Activated CD4-positive, alpha-beta T cell treated with anti-CD3 and anti-CD28 coated beads, Interleukin-2, amount 10 ng/mL, durations not matched to agents 7 days and 5 days (primary cell): Measurements from ENCODE around the gene TNS4. TPM values are rescaled to one million over a fixed set of nuclear protein-coding genes. Genes with fewer than 3 reads are reported as not detected.

Experiments
- CTCF ChIA-PET: fragments of 350-600 bp; sonication (Branson Sonifier 250); formaldehyde crosslinking; loops from one replicate; lab custom pipeline; 2021; ENCODE audit warnings: antibody characterized with exemption; lab: Charles Lee
- POLR2A ChIA-PET: fragments of 350-600 bp; sonication (Branson Sonifier 250); formaldehyde crosslinking; loops from one replicate; lab custom pipeline; 2021; ENCODE audit warnings: antibody characterized with exemption; lab: Charles Lee
- DNase-seq: peaks from one replicate; pipeline ENCODE4 v3.0.0-alpha.2; 2020
- H3K27ac Mint-ChIP-seq: one replicate; pipeline ENCODE4 v1.8.0; 2021; ENCODE audit warnings: mild to moderate bottlenecking, moderate library complexity, mixed read lengths
- H3K27me3 Mint-ChIP-seq: one replicate; pipeline ENCODE4 v1.8.0; 2021; ENCODE audit warnings: mixed read lengths
- H3K36me3 Mint-ChIP-seq: one replicate; pipeline ENCODE4 v1.8.0; 2021; ENCODE audit warnings: low read depth, mixed read lengths
- H3K4me1 Mint-ChIP-seq: one replicate; pipeline ENCODE4 v1.8.0; 2021; ENCODE audit warnings: mixed read lengths
- H3K4me3 Mint-ChIP-seq: one replicate; pipeline ENCODE4 v1.8.0; 2021; ENCODE audit warnings: mild to moderate bottlenecking, moderate library complexity, mixed read lengths
- H3K9me3 Mint-ChIP-seq: one replicate; pipeline ENCODE4 v1.8.0; 2021; ENCODE audit warnings: mixed read lengths
- total RNA-seq, 2 experiments: library from RNA; stranded (reverse); gene quantifications; one replicate each; pipeline ENCODE4 v1.2.3, GENCODE V29; 2021

TNS4 gene
- total RNA-seq, 2 experiments from 2014 or later = 3.5 to 3.7 TPM

DNA sequence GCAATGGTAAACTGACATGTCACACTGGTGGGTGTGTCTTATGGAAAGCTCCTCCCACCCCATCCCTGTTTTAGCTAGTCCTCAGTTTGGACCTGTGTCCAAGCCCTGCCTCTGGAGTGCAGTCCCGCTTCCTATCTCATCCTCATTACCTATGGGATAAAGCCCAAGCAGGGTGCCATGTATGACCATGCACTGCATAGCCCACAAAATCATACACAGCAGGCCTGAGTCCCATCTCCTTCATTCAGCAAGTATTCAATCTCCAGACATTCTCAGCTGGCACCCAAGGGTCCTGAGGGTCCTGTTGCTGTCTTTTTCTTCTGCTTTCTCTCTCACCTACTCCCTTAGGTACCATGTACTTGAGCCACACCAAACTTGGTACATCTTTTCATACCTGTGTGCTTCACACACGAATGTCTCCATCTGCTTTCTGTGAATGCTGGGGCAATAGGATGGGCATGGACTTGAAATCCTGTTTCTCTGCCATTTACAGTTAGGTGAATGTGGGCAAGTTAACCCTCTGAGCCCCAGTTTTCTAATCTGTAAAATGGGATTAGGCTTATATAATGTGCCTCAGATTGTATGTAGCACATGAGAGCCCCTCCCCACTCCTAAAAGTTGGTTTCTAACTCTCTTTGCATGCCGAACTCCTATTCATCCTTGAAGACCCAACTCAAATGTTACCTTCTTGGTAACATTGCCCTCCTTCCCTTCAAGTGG lies 28.5 kb downstream of the TNS4 start:
- CTCF ChIA-PET = interaction anchor here (0.6 to 2.4 kb wide), 3 partner anchors 28 to 60 kb away, joined by 3 to 7 read pairs (median 3); partner anchors contain the start of gene TNS4
- H3K36me3 Mint-ChIP-seq = peaks cover 4% of the 10 kb centered on the region
- DNase-seq = no peak
- H3K4me1 Mint-ChIP-seq = peaks cover 29% of the 10 kb centered on the region
- no peak overlapping the region for H3K4me3 Mint-ChIP-seq
- H3K27ac Mint-ChIP-seq = peak overlapping the region; percentile 3
- H3K27me3 Mint-ChIP-seq = no peaks in the 10 kb centered on the region
- POLR2A ChIA-PET = interaction anchor here (0.7 kb wide), 1 partner anchor 60 kb away, joined by 4 read pairs; no protein-coding TSS in a partner anchor
- no peaks in the 10 kb centered on the region for H3K9me3 Mint-ChIP-seq

DNA sequence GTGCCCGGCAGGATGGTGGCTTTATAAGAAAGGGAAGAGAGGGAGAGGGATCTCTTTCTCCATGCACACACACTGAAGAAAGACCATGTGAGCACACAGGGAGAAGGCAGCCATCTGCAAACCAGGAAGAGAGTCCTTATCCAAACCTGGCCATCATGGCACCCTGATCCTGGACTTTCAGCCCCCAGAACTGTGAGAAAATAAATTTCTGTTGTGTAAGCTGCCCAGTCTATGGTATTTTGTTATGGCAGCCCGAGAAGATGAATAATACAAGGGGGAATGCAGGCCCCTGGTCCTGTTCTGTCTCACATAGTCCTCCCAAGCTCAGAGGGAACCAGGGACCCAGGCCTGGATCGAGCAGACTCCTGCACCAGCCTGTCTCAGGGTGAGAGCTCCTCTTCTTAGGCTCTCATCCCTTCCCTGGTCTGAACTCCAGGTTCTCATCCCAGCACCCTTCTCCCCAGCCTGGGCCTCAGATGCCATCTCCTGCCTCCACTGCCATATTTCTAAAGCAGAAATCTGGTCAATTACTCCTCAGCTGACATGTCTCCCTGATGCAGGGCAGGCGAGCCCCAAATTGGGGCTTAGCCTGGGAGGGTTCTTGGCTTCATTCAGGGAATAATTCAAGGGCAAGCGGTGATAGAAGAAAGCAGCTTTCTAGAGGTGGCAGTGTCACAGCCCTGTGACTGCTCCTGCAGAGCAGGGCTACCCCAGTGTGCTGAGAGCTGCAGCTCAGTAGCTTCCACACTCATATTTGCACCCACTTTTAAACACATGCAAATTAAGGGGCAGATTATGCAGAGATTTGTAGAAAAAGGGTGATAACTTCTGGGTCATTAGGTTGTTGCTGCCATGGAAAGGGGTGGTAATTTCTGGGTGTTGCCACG lies 29.3 kb downstream of the TNS4 start:
- ChIA-PET CTCF (interaction anchor here (0.6 to 2.4 kb wide), 4 partner anchors 29 to 73 kb away, joined by 3 to 7 read pairs (median 4); partner anchors contain the start of gene TNS4), POLR2A (interaction anchor here (0.7 kb wide), 1 partner anchor 60 kb away, joined by 4 read pairs; no protein-coding TSS in a partner anchor)
- peaks cover 2% of the 10 kb centered on the region for H3K27me3 Mint-ChIP-seq
- H3K27ac Mint-ChIP-seq = peak overlapping the region; percentile 3
- DNase-seq = no peak
- H3K4me1 Mint-ChIP-seq = peaks cover 22% of the 10 kb centered on the region
- H3K36me3 Mint-ChIP-seq = no peaks in the 10 kb centered on the region
- no peak overlapping the region for H3K4me3 Mint-ChIP-seq
- no peaks in the 10 kb centered on the region for H3K9me3 Mint-ChIP-seq

DNA sequence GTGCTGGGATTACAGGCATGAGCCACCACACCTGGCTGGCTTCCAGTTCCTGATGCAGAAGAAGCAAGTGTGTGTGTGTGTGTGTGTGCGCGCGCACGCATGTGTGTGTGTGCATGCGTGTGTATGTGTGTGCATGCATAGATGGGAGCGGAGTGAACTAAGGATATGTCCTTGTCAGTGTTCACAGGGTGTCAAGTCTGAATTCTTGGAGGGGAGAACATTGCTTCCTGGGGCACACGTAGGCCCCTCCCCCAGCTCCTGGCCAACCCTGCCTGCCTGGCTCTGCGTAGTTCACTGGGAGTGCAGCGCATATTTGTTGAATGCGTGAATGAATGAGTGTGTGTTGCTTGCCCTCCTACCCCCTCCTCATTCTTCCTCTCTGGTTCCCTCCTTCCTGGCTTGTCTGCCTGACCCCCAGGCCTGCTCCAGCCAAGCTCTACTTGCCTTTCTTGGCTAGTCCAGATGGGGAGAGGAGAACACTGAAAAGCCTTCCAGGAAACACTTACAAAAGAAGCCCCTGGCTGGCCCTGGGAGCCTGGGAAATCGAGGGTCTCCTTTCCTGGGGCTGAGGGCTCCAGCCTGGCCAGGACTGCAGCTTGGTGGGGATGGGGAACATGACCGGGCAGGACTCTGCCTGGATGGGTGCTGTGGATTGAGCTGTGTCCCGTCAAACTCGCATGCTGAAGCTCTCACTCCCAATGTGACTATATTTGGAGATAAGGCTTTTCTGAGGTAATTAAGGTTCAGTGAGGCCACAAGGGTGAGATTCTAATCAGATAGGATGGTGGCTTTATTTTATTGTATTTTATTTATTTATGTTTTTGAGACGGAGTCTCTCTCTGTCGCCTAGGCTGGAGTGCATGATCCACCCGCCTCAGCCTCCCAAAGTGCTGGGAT lies 30.2 kb downstream of the TNS4 start:
- Mint-ChIP-seq H3K4me3 (no peak overlapping the region), H3K36me3 (no peaks in the 10 kb centered on the region), H3K27ac (no peak overlapping the region), H3K27me3 (peaks cover 8% of the 10 kb centered on the region), H3K4me1 (peaks cover 17% of the 10 kb centered on the region), H3K9me3 (no peaks in the 10 kb centered on the region)
- DNase-seq = no peak
- POLR2A ChIA-PET = interaction anchor here (0.6 kb wide), 1 partner anchor 57 kb away, joined by 6 read pairs; no protein-coding TSS in a partner anchor
- CTCF ChIA-PET = interaction anchor here (0.6 to 2.4 kb wide), 3 partner anchors 62 to 273 kb away, joined by 3 to 7 read pairs (median 4); no protein-coding TSS in a partner anchor

DNA sequence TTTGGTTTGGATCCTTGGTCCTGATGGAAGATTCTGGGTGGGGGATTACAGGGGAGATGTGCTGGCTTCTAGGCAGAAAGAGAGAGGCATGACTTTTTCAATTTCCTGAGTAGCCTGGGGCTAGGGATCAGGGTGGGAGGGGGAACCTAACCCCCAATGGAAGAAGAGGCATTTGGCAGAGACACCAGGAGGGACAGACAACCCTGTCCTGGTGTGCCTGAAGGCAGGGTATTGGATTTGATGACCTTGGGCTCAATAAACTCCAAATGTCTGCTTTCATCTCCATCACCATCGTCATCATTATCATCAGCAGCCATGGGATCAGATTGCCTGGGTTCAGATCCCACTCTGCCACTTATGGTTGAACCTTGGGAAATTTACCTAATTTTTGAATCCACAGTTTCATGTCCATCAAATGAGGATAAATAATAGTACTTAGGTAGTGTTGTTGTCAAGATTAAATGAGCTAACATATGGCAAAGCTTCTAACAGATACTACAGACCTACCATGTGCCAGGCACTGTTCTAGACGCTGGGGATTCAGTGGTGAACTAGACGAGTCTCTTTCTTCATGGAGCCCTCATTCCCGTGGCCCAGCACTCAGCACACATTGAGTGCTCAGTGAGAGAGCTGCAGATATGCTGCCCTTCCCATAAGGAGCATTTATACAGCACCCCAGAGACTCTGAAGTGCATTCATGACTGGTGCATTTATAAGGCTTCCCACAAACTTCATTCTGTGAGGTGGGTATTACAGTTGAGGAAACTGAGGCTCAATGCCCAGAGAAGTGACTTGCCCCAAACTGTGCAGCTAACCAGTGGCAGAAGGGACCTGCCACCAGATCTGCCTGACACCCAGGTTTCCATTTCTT lies 31.4 kb downstream of the TNS4 start:
- CTCF ChIA-PET = interaction anchor here (0.6 to 1.2 kb wide), 2 partner anchors 63 to 274 kb away, joined by 3 to 4 read pairs; no protein-coding TSS in a partner anchor
- Mint-ChIP-seq H3K27ac (peak overlapping the region; percentile 25), H3K27me3 (peaks cover 12% of the 10 kb centered on the region), H3K9me3 (no peaks in the 10 kb centered on the region), H3K4me1 (peaks cover 13% of the 10 kb centered on the region), H3K4me3 (no peak overlapping the region), H3K36me3 (no peaks in the 10 kb centered on the region)
- no peak for DNase-seq
- POLR2A ChIA-PET = no interaction called here

DNA sequence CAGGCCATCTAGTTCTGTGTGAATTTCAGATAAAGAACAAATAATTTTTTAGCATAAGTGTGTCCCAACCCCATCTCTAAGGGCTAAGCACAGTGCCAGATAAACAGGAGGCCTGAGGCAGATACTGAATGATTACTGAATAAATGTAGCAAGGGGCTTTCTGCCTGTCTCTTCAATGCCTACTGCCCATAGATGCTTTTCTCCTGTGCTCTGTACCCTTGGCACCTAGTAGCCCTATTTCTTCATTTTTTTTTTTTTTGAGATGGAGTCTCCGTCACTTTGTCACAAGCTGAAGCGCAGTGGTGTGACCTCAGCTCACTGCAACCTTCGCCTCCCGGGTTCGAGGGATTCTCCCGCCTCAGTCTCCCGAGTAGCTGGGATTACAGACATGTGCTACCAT lies 32.9 kb downstream of the TNS4 start:
- no peak for DNase-seq
- Mint-ChIP-seq H3K27ac (no peak overlapping the region), H3K9me3 (no peaks in the 10 kb centered on the region), H3K4me1 (peaks cover 13% of the 10 kb centered on the region), H3K36me3 (no peaks in the 10 kb centered on the region), H3K4me3 (no peak overlapping the region), H3K27me3 (peaks cover 12% of the 10 kb centered on the region)
- ChIA-PET CTCF (no interaction called here), POLR2A (interaction anchor here (0.6 kb wide), 1 partner anchor 51 kb away, joined by 5 read pairs; no protein-coding TSS in a partner anchor)

DNA sequence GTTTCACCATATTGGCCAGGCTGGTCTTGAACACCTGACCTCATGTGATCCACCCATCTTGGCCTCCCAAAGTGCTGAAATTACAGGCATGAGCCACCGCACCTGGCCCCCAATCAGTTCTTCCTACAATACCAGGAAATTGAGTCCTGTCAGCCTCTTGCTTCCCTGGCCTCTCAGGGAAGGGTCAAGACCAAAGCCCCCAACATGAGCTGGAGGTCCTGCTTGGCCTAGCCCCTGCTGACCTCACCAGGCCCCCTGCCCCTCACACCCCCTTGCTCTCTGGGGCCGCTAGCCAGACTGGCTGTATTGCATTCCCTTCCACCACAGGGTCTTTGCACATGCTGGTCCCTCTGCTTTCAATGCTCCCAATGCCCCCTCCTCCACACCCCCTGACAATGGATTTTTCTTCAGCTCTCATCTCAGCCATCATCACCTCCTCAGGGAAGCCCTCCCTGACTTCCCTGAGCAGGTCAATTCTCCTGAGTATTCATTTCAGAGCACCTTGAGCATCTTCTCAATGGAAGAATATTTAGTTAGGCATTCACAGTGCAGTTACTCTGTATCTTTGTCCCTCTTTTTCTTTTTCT lies 34.0 kb downstream of the TNS4 start:
- no peak overlapping the region for H3K4me3 Mint-ChIP-seq
- peaks cover 9% of the 10 kb centered on the region for H3K4me1 Mint-ChIP-seq
- no peaks in the 10 kb centered on the region for H3K36me3 Mint-ChIP-seq
- H3K27ac Mint-ChIP-seq = no peak overlapping the region
- no peak for DNase-seq
- H3K27me3 Mint-ChIP-seq = peaks cover 12% of the 10 kb centered on the region
- ChIA-PET CTCF (interaction anchor here (0.7 to 0.8 kb wide), 3 partner anchors 44 to 77 kb away, joined by 3 to 4 read pairs (median 3); no protein-coding TSS in a partner anchor), POLR2A (interaction anchor here (0.7 kb wide), 1 partner anchor 14 kb away, joined by 5 read pairs; no protein-coding TSS in a partner anchor)
- H3K9me3 Mint-ChIP-seq = no peaks in the 10 kb centered on the region

DNA sequence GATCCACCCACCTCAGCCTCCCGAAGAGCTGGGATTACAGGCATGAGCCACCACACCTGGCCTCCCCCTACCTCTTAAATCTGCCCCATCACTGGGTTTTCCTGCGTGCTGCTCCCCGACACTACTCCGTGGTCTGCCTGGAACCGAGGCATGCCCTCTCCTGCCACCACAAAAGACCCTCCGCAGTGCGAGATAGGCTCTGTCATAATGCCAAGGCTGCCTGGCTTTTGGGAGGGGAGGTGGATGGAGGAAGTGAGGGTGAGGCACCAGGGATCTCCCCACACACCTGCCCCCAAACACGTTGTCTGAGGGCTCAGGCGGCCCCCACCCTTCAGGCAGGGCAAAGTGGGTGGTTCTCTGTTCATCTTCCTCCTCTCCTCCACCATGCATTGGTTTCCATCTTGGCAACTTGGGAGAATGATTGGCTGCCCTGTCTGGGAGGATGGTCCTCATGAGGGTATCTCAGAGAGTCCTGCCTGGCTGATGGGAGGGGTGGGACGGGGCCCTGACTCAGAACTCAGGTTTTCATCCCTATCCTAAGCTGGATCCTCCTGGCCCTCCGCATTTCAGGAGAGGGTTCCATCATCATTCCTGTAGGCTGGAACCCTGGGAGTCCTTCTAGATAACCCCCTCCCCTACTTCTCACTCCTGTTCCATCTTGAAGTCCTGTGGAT lies 35.0 kb downstream of the TNS4 start:
- DNase-seq = no peak
- no peak overlapping the region for H3K4me3 Mint-ChIP-seq
- peaks cover 12% of the 10 kb centered on the region for H3K27me3 Mint-ChIP-seq
- H3K9me3 Mint-ChIP-seq = no peaks in the 10 kb centered on the region
- CTCF ChIA-PET = interaction anchor here (1.2 kb wide), 1 partner anchor 11 kb away, joined by 7 read pairs; no protein-coding TSS in a partner anchor
- POLR2A ChIA-PET = no interaction called here
- no peak overlapping the region for H3K27ac Mint-ChIP-seq
- peaks cover 8% of the 10 kb centered on the region for H3K4me1 Mint-ChIP-seq
- no peaks in the 10 kb centered on the region for H3K36me3 Mint-ChIP-seq

DNA sequence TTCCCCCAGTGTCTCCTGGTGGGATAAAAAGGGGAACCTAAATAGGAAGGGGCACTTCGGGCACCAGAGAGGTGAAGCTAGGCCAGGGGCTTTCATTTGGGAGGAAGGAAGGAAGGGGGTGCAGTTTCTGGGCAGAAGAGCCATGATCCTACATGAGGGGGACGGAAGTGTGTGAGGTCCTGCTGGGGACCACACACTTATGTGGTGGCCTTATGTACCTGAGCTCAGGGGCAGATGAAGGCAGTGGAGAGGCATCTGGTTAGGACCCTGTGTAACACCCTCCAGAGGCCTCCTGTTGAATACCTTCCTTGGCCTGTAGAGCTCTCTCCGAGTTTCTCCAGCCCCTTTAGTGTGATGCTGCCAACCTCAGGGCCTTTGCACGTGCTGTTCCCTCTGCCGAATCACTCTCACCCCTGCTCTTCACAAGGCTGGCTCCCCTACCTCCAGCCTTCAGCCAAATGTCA lies 37.0 kb downstream of the TNS4 start:
- peaks cover 7% of the 10 kb centered on the region for H3K4me1 Mint-ChIP-seq
- H3K27me3 Mint-ChIP-seq = peaks cover 12% of the 10 kb centered on the region
- H3K36me3 Mint-ChIP-seq = no peaks in the 10 kb centered on the region
- CTCF ChIA-PET = interaction anchor here (1.0 to 1.6 kb wide), 3 partner anchors 9 to 17 kb away, joined by 3 to 4 read pairs (median 4); no protein-coding TSS in a partner anchor
- POLR2A ChIA-PET = no interaction called here
- DNase-seq = no peak
- H3K4me3 Mint-ChIP-seq = no peak overlapping the region
- H3K27ac Mint-ChIP-seq = peak overlapping the region; percentile 28
- no peaks in the 10 kb centered on the region for H3K9me3 Mint-ChIP-seq

DNA sequence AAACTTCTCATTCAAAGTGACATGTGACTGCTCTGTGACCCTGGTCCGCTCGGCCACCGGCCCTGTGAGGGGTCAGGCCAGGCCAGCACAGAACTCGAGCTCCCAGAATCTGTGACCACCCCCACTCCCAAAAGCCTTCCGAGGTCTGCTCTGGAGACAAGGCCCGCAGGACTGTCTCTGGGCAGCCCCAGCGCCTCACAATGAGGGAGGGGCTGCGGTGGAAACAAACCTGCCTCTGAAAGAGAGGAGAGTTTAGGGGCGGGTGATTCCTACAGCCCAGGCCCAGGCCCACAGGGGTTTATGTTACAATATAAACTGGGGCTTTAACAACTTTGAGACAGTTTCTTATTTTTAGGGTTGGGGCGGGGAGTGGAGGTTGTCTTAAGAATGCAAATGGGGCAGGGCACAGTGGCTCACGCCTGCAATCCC lies 38.3 kb downstream of the TNS4 start:
- ChIA-PET CTCF (interaction anchor here (0.7 to 4.2 kb wide), 6 partner anchors 8 to 69 kb away, joined by 3 to 27 read pairs (median 4); no protein-coding TSS in a partner anchor), POLR2A (interaction anchor here (0.6 kb wide), 1 partner anchor 197 kb away, joined by 3 read pairs; no protein-coding TSS in a partner anchor)
- Mint-ChIP-seq H3K36me3 (no peaks in the 10 kb centered on the region), H3K4me1 (peaks cover 7% of the 10 kb centered on the region), H3K4me3 (no peak overlapping the region), H3K27ac (no peak overlapping the region), H3K9me3 (no peaks in the 10 kb centered on the region), H3K27me3 (peaks cover 12% of the 10 kb centered on the region)
- DNase-seq = no peak
